HG03108 (cell line): ENCODE measurements around the gene RASGRF2.
"Not testable (repeated sequence)": the region's sequence is repeated elsewhere in the genome, so short reads cannot be mapped to it uniquely, and the experiment has no call there.

ENCODE experiments used
- ATAC-seq: cut with Tn5 transposase; IDR thresholded peaks from one replicate; pipeline ENCODE4 v1.9.1; 2021; ENCODE audit warnings: moderate library complexity; ENCODE audit not compliant: unreplicated experiment

Gene RASGRF2

DNA sequence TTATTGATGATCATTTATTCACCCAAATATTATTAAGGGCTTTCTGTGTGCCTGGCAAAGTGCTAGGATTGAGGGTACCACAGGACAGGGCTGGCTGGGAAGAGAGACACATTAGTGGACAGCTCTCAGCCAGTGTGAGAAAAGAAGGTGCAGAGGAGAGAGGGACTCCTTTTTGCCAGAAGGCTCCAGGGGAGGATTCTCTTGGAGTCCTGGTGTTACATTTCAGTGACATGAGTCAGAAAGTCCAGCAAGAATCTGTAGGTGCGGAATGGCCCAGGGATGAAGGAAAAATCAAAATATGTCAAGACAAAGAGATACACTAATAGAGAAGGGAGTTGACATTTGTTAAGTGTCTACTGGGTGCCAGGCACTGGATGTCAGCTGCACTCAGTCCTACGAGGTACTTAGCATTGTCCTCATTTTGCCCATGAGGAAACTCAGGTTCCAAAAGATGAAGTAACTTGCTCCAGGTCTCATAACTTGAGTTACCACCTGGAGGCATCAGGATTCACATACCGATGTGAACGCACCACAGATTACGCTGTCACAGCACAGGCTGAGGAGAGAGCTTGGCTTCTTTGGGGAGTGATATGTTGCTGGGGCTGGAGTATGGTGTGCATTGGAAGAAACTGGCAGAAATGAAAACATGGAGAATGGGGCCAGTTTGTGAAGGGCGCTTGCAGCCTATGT, 60.5 kb downstream of the RASGRF2 start:
- no peak for ATAC-seq

DNA sequence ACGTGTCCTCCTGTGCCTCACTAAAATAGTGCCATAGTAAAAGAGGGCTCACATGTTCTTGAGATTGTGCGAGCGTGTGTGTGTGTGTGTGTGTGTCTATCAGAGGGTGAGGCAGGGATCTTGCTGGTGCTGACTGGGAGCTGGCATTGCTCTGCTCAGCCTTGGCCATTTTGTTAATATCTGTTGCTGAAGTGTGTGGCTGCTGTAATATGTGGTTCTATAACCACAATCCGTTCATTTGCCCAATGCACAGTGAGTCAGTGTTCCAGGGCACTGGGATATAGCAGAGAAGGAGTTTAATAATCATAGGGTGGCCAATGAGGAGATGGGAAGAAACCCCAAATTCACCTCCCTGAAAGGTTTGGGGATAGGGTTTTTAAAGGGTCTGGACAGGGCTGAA, 61.3 kb downstream of the RASGRF2 start:
- no peak for ATAC-seq

DNA sequence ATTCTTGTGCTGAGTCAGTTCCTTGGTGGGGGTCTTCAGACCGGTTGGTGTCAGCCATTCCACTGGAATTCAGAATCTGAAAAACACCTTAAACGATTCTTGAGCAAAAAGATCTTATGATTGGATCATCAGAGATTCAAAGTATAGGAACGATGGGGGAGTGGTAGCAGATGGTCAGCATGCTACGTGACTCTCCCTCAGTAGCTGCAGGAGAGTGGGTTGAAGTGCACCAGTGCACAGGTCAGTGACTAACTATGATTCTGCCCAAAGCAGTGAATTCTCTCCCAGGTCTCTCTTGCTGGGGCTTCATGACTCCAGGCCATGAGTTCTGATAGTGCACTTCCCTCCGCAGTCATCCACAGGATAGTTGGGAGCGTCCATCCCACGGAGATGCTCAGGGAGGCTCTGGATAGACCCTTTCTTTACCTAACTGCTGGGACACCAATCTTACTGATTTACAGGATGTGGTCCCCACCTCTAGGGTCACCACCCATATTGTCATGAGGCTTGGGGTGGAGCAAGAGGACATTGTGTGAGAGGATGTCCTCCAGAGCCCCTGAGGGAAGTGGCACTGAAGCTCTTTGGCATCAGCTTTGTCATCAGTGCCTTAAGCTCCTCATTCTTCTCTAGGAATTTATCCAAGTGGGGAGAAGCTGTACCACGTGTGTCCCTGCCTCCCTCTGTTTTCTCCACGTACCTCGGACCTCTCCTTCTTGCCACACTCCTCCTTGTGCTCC, 62.0 kb downstream of the RASGRF2 start:
- no peak for ATAC-seq

DNA sequence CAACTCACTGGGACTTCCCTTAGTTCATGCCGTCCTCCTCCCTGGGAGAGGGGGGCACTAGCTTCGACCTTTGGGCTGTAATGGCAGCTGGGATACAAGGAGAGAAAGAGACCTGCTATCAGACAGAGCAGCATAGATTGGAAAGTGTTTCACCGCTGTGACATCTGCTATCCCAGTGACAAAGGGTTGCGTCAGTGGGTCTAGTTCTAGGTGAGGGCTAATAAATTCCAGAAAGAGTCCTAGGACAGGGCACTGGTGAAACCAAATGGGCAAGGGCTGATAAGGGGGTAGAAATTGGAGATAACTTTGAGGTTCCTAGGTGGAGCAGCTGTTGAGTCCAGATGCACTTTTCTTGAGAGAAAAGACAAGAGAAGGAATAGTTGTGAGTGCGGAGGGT, 62.5 kb downstream of the RASGRF2 start:
- no peak for ATAC-seq

- ATAC-seq, result no peak
Observed at GRCh38 chr5:81023261-81023970, 63.3 kb downstream of the RASGRF2 start.

DNA sequence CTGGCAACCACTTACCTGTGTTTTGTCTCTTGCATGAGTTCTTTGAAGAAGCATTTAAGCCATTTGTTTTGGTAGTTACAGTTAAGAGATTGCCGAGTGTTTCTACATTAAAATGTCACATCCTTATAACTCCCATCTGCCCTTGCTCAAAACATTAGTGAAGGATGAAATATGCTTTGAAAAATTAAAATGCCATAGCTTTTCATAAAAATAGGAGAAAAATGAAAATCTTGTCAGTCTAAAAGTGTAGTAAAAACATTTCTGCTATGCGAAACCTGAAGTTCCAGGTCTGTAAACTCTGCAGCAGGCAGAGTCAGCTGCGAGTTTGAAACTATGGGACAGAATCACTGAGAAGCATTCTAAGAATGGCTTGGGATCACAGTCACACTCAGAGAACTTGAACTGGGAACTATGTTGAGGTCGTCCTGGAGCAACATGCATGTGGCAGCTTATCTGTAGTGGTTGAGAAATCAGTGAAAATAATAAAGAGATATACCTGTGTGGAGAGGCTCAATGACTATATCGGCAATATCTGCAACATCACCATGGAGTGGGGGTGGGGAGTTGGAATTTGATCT, 67.4 kb downstream of the RASGRF2 start:
- no peak for ATAC-seq

GRCh38 chr5:81028888-81029287, 68.7 kb downstream of the RASGRF2 start:
- ATAC-seq, result not testable (repeated sequence)

DNA sequence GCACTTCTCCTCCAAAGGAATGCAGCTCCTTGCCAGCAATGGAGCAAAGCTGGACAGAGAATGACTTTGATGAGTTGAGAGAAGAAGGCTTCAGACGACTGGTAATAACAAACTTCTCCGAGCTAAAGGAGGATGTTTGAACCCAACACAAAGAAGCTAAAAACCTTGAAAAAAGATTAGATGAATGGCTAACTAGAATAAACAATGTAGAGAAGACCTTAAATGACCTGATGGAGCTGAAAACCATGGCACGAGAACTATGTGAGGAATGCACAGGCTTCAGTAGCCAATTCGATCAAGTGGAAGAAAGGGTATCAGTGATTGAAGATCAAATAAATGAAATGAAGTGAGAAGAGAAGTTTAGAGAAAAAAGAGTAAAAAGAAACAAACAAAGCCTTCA, 69.6 kb downstream of the RASGRF2 start:
- ATAC-seq, result not testable (repeated sequence)

- not testable (repeated sequence) for ATAC-seq
Observed at GRCh38 chr5:81030236-81031034, 70.3 kb downstream of the RASGRF2 start.

- no peak for ATAC-seq
Observed at GRCh38 chr5:81035522-81035921, 75.4 kb downstream of the RASGRF2 start.

- no peak for ATAC-seq
Observed at GRCh38 chr5:81038495-81038894, 78.3 kb downstream of the RASGRF2 start.

GRCh38 chr5:81044868-81045267, 84.7 kb downstream of the RASGRF2 start:
- ATAC-seq, result no peak

GRCh38 chr5:81045389-81045807, 85.2 kb downstream of the RASGRF2 start:
- no peak for ATAC-seq

DNA sequence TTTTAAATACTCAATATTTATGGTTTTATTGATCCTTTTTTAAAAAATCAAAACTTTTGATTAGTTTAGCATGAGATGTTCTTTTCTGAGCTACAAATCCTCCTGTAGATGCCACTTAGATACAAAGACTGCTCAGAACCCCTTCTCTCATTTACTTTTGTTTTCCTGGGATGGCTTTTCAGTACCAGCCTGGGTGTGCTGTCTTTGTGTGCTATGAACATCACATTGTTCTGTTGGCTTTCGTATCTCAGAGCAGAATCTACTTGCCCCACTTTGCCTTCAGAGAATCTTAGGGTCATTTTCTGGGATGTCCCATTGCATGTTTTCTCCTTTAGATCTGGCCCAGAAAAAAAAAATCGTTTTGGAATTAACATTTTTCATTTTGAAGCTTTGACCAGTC, 85.9 kb downstream of the RASGRF2 start:
- no peak for ATAC-seq

GRCh38 chr5:81052325-81052724, 92.2 kb downstream of the RASGRF2 start:
- ATAC-seq, result no peak

GRCh38 chr5:81053282-81053681, 93.1 kb downstream of the RASGRF2 start:
- not testable (repeated sequence) for ATAC-seq

- no peak for ATAC-seq
Observed at GRCh38 chr5:81058121-81058520, 98.0 kb downstream of the RASGRF2 start.

GRCh38 chr5:81065492-81065891, 105.3 kb downstream of the RASGRF2 start:
- no peak for ATAC-seq

DNA sequence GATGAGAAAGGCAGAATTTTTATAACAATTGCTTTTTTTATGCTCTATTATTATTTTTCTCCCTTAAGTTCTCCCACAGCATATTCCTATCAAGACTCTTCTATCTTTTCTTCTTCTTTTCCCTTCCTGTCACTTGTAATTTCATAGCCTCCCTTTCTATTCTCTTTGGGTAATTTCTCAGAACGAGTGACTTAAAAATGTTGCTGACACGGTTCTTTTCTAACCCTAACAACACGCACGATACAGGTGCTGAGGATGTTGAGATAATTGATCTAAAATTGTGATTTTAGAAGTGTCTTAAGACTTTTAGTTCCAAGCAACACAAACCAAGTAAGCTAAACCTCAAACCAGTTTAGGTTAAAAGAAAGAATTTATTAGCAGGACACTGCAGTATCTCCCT, 105.9 kb downstream of the RASGRF2 start:
- no peak for ATAC-seq

- ATAC-seq, result no peak
Observed at GRCh38 chr5:81067406-81067805, 107.2 kb downstream of the RASGRF2 start.

GRCh38 chr5:81068063-81068462, 107.9 kb downstream of the RASGRF2 start:
- no peak for ATAC-seq
